Kidney (tissue), 14 donors: ENCODE data around the gene FOXK1. TPM values are rescaled to one million over a fixed set of nuclear protein-coding genes. Genes with fewer than 3 reads are reported as not detected.
"Not testable (repeated sequence)": the region's sequence is repeated elsewhere in the genome, so short reads cannot be mapped to it uniquely, and the experiment has no call there.

Experiments
- DNase-seq, 5 donors: peaks; one replicate each; pipeline ENCODE4 v3.0.0-alpha.2; 2013 to 2020
- FAIRE-seq: peaks from 2 replicates; lab custom pipeline; 2012; peaks lifted over from hg19 to GRCh38; lab: Jason Lieb, UNC
- H3K27ac ChIP-seq, 2 donors: one replicate each; pipeline ENCODE4 v1.7.0; 2013; ENCODE audit warnings: low read depth in 2 of 2, low read length in 2 of 2, inconsistent platforms in 1 of 2
- H3K27me3 ChIP-seq: one replicate; pipeline ENCODE4 v1.7.1; 2013; ENCODE audit warnings: low read length, inconsistent platforms; ENCODE audit not compliant: control insufficient read depth, insufficient read depth
- H3K36me3 ChIP-seq, 3 donors: one replicate each; pipeline versions ENCODE4 v1.7.0 to v1.7.1; 2013; ENCODE audit warnings: low read length in 3 of 3, control low read depth in 1 of 3, inconsistent platforms in 1 of 3; ENCODE audit not compliant: insufficient read depth in 3 of 3, control insufficient read depth in 2 of 3
- H3K4me1 ChIP-seq, 3 donors: one replicate each; pipeline versions ENCODE4 v1.7.0 to v1.7.1; 2013; ENCODE audit warnings: low read length in 3 of 3, inconsistent platforms in 1 of 3, low read depth in 1 of 3; ENCODE audit not compliant: control insufficient read depth in 2 of 3, insufficient read depth in 2 of 3
- H3K4me3 ChIP-seq, 3 donors: one replicate each; pipeline versions ENCODE4 v1.7.0 to v1.8.1; 2013; ENCODE audit warnings: low read length in 3 of 3, control low read depth in 1 of 3, inconsistent platforms in 1 of 3
- H3K9ac ChIP-seq, 3 donors: one replicate each; pipeline versions ENCODE4 v1.7.0 to v1.7.1; 2013; ENCODE audit warnings: low read length in 3 of 3, control low read depth in 1 of 3, inconsistent platforms in 1 of 3
- H3K9me3 ChIP-seq, 3 donors: one replicate each; pipeline versions ENCODE4 v1.7.0 to v1.7.1; 2013; ENCODE audit warnings: low read length in 3 of 3, control low read depth in 1 of 3, inconsistent platforms in 1 of 3; ENCODE audit not compliant: control insufficient read depth in 2 of 3, insufficient read depth in 1 of 3
- CTCF ChIP-seq: IDR thresholded peaks from 3 replicates; pipeline ENCODE4 v1.5.1; 2012; ENCODE audit warnings: mild to moderate bottlenecking, moderate library complexity, borderline replicate concordance; ENCODE audit not compliant: insufficient read depth; ENCODE audit errors: extremely low read depth
- intact Hi-C: fragments of 100-400 bp; cut with DNase I; formaldehyde crosslinking; loops from one replicate; pipeline ENCODE4 v1.11.1; 2022
- polyA plus RNA-seq: library from polyadenylated mRNA; stranded (reverse); fragments of 350-450 nt; fragmentation: Illumina TruSeq; extraction: RNeasy Lipid Tissue Mini Kit (QIAGEN cat#74804); gene quantifications from one replicate; pipeline ENCODE4 v1.2.3, GENCODE V29; 2014; ENCODE audit warnings: low read depth, low replicate concordance; ENCODE audit not compliant: insufficient read depth
- total RNA-seq: library from RNA; stranded (reverse); fragmentation: NEBNext Ultra II Directional; extraction: Animal tissue kit (Norgen Biotek cat#: 25700); gene quantifications from one replicate; pipeline ENCODE4 v1.2.1, GENCODE V29; 2021
- donor health status: control.
- donor health status: control.
- donor health status: control.
- donor health status: control.
- donor health status: control.
- donor health status: DM: yes; HTN: yes; CAD: no.
- donor health status: Normal renal cell carcinoma (clear cell type).

FOXK1 gene
- total and polyA plus RNA-seq, 2 donors from 2014 or later = 3.9 to 44.2 TPM

- TF ChIP-seq CTCF = no peak
- no peaks in the 10 kb centered on the region for H3K27me3 ChIP-seq
- H3K36me3 ChIP-seq = no peaks in the 10 kb centered on the region
- H3K9me3 ChIP-seq = no peaks in the 10 kb centered on the region
- peaks cover 0 to 19% (median 9%) of the 10 kb centered on the region in 3 donors for H3K4me1 ChIP-seq
- peak overlapping the region; percentile 98 for H3K27ac ChIP-seq
- intact Hi-C loops = no loop called here
- H3K9ac ChIP-seq = peak overlapping the region; percentile 30 to 99 (median 97)
- no peak for FAIRE-seq
- DNase-seq = peak in 2 of 5 donors; percentile 78 to 83
- H3K4me3 ChIP-seq = peak overlapping the region; percentile 66 to 81 (median 67)
These were observed 1.2 kb downstream of the FOXK1 start for GRCh38 chr7:4683043-4683883.

GRCh38 chr7:4683884-4684565 lies 1.9 kb downstream of the FOXK1 start:
- DNase-seq (peak; percentile 56 to 93 (median 75)), FAIRE-seq (no peak)
- no peaks in the 10 kb centered on the region for H3K36me3 ChIP-seq
- H3K27me3 ChIP-seq = no peaks in the 10 kb centered on the region
- no peak for TF ChIP-seq CTCF
- H3K4me3 ChIP-seq = peak overlapping the region; percentile 55 to 81 (median 67)
- no peaks in the 10 kb centered on the region for H3K9me3 ChIP-seq
- H3K4me1 ChIP-seq = peaks cover 0 to 19% (median 9%) of the 10 kb centered on the region in 3 donors
- peak overlapping the region; percentile 98 for H3K27ac ChIP-seq
- intact Hi-C loops = no loop called here
- peak overlapping the region in 2 of 3 donors; percentile 97 to 99 for H3K9ac ChIP-seq

GRCh38 chr7:4684846-4685245 lies 2.8 kb downstream of the FOXK1 start:
- FAIRE-seq = no peak
- intact Hi-C loops = no loop called here
- H3K9ac ChIP-seq = peak overlapping the region in 1 of 3 donors; percentile 97

GRCh38 chr7:4685676-4686075 lies 3.6 kb downstream of the FOXK1 start:
- H3K9me3 ChIP-seq, intact Hi-C loops, FAIRE-seq, H3K4me3 ChIP-seq, H3K27ac ChIP-seq, H3K9ac ChIP-seq, H3K27me3 ChIP-seq, H3K36me3 ChIP-seq: not testable (repeated sequence)
- H3K4me1 ChIP-seq = peaks cover 0 to 28% (median 20%) of the 10 kb centered on the region in 3 donors
- peak in 1 of 5 donors; percentile 21 for DNase-seq

More at GRCh38 chr7:4684846-4685245, 2.8 kb downstream of the FOXK1 start:
- Histone ChIP-seq H3K27me3 (no peaks in the 10 kb centered on the region), H3K4me3 (peak overlapping the region in 2 of 3 donors; percentile 67 to 81), H3K9me3 (no peaks in the 10 kb centered on the region), H3K27ac (peak overlapping the region; percentile 98), H3K36me3 (no peaks in the 10 kb centered on the region), H3K4me1 (peaks cover 0 to 25% (median 12%) of the 10 kb centered on the region in 3 donors)
- no peak for TF ChIP-seq CTCF
- DNase-seq = peak in 1 of 5 donors; percentile 24
